HG03565 (cell line): ENCODE results near the gene PLXNA2.

Source experiments
- ATAC-seq: cut with Tn5 transposase; IDR thresholded peaks from one replicate; pipeline ENCODE4 v1.9.1; 2021; ENCODE audit warnings: mild to moderate bottlenecking, moderate library complexity; ENCODE audit not compliant: unreplicated experiment

The PLXNA2 gene, protein sequence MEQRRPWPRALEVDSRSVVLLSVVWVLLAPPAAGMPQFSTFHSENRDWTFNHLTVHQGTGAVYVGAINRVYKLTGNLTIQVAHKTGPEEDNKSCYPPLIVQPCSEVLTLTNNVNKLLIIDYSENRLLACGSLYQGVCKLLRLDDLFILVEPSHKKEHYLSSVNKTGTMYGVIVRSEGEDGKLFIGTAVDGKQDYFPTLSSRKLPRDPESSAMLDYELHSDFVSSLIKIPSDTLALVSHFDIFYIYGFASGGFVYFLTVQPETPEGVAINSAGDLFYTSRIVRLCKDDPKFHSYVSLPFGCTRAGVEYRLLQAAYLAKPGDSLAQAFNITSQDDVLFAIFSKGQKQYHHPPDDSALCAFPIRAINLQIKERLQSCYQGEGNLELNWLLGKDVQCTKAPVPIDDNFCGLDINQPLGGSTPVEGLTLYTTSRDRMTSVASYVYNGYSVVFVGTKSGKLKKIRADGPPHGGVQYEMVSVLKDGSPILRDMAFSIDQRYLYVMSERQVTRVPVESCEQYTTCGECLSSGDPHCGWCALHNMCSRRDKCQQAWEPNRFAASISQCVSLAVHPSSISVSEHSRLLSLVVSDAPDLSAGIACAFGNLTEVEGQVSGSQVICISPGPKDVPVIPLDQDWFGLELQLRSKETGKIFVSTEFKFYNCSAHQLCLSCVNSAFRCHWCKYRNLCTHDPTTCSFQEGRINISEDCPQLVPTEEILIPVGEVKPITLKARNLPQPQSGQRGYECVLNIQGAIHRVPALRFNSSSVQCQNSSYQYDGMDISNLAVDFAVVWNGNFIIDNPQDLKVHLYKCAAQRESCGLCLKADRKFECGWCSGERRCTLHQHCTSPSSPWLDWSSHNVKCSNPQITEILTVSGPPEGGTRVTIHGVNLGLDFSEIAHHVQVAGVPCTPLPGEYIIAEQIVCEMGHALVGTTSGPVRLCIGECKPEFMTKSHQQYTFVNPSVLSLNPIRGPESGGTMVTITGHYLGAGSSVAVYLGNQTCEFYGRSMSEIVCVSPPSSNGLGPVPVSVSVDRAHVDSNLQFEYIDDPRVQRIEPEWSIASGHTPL (N-terminal part only)

DNA sequence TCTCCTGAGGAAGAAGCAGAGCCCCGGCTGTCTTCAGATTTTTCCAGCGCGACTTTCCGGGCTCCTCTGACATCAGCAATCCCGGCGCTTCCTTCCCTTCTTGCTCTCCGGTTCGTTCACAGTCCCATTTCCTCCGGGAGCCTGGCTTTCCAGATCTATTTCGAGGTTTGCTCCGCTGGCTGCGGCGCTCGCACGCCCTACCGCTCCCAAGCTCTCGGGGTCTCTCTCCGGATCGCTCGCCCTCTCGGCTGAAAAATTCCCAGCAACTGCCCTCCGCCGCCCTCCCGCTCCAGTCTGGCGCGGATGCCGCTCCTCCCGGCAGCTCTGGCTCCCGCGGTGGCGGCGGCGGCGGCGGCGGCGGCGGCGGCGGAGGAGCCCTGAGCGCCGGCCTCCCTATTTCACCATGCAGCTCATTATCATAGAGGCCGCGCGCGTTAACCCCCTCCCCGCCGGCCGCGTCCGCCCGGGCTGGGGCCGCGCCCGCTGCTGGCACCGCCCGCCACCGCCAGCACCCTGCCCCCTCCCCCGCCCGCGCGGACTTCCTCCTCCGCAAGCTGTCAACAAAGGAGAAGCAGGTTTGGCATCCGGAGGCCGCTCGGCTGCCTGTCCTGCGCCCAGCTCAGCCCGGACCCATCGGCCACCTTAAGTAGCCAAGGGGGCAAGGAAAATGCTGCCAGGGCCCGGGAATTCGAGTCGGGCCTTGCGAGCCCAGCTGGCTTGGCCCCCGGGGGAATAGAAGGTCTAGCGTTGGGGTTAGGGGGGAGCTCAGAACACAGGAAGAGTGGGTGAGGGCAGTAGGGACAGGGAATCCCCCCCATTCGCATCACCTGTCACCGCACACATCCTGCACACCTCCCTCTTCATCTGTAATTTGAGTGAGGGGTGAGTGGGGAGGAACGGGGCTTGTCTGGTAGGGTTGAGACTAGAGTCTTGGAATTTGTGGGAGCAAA, at the start of gene PLXNA2:
Gene PLXNA2, minus strand, starts transcription at position 418 of the 950 bp plus-strand sequence. CDS start 26,462 bp downstream, outside the sequence.
- no peak for ATAC-seq

DNA sequence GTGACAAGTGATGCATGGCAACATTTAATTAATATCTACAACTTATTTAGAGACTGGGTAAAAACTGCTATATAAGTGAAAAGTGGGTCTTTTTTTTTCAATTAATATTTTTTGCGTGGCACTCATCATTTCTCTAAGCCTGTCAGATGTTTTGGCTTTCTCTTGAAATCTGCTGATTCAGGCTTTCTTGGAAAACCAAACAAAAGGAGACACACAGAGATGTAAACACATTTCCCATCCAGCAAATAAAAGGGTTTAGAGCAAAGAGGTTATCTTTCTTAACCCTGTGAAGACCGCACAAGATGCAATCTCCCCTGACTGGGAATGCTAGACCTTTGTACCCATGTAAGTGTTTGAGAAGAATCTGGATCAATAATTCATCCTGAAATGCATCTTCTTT, 48.7 kb upstream of the PLXNA2 start:
- no peak for ATAC-seq

DNA sequence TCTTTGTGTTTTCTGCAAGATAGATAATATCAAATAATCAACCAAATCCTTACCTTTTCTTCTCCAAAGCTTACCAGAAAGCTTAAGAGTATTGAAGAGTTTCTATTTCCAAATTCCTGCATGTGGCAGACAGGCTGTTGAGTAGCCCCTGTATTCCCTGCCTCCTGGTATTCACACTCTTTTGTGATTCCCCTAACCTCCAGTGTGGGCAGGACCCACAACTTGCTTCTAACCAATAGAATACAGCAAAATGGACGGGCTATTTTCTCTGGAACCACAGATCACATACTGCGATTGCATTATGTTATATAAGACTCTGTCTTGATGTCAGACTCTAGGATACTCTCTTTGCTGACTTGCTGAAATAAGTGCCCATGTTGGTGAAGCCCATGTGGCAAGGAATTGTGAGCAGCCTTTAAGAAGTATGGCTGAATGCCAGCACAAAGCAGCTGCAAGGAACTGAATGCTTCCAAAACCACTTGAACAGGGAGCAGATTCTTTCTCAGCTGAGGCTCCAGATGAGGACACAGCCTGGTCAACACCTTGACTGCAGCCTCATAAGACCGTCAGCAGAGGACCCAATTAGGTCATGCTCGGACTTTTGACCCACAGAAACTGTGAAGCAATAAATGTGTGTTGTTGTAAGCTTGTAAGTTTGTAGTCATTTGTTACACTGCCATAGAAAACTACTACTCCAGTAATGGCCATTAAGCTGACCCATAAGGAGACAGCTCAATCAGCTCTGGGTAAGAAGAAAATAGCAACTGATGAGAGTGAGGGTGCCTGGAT, 47.9 kb upstream of the PLXNA2 start:
- no peak for ATAC-seq

DNA sequence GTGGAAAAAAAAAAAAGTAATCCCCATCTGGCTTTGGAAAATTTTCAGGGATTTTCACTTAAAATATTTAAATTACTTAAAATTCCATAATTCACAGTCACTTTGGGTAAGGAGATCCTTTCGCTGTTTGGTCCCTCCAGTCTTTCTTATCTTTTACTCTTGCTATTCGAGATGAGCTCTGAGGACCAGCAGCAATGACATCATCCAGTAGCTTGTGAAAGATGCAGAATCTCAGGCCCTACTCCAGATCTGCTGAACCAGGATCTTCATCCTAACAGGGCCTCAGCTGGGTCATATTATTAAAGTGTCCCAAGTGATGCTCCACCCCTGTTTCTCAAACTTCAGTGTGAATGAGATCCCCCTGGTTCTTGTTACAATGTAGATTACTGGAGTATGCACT, 46.9 kb upstream of the PLXNA2 start:
- no peak for ATAC-seq

DNA sequence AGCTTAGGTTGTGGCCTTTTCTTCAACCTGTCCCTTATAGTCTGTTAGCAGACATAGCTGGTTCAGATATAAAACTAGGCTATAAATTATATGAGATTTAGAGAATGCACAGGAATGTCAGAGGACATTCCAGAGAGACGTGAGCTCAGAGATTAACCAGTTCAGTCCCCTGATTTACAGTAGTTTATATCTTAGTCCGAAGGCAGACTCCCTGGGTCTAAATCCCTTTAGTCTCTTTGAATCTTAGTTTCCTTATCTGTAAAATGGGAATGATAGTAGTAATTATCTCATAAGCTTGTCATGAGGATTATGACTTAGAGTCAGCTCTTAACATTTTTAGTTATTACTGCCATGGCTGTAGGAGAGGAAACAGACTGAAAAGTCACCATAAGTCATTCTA, 45.5 kb upstream of the PLXNA2 start:
- ATAC-seq, result no peak

DNA sequence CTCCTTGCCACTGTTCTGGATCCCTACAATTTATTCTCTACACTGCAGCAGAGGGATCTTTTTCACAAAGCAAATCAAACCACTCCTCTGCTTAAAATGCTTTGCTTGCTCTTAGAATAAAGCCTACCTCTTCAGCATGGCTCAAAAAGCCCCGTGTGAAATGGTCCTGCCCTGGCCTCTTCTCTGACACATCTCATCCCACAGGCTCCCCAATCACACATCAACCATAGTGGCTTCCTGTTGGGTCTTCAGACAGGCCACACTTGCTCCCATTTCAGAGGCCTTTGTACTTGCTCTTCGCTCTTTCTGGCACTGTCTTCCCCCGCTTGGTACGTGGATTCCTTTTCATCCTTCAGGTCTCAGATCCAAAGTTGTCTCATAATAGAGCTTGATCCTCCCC, 44.3 kb upstream of the PLXNA2 start:
- no peak for ATAC-seq

DNA sequence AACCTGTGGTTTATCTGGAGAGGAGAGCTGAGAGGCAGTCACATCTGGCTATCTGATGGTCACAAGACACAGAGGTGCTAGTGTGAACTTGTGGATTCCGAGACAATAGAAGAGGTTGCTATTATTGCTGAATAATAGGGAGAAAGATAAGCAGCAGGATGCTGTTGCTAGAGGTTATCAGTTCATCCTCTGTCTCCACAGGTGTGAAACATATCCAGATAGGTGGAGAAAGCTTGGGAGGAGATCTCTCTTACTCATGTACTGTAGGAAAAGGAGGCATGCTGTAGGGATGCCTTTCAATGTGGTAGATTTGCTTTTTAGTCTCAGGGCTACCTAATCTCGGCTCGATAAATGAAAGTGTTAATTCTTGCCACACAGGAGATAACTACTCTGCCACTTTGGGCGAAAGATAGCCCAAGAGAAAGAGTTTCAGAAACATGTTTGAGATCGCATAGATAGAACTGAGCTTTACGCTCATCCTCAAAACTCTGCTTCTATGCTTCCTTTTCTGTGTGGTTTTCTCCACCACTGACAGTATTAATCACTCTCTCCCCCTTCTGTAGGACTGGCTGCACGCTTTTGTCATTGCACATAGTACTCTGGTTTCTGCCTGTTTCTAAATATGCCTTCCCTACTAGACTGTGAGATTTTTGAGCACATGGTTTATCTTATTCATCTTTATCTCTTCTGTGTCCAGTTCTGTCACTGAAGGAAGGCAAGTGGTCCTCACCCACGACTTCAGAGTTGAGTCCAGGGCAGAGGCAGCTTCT, 36.7 kb upstream of the PLXNA2 start:
- ATAC-seq, result no peak

DNA sequence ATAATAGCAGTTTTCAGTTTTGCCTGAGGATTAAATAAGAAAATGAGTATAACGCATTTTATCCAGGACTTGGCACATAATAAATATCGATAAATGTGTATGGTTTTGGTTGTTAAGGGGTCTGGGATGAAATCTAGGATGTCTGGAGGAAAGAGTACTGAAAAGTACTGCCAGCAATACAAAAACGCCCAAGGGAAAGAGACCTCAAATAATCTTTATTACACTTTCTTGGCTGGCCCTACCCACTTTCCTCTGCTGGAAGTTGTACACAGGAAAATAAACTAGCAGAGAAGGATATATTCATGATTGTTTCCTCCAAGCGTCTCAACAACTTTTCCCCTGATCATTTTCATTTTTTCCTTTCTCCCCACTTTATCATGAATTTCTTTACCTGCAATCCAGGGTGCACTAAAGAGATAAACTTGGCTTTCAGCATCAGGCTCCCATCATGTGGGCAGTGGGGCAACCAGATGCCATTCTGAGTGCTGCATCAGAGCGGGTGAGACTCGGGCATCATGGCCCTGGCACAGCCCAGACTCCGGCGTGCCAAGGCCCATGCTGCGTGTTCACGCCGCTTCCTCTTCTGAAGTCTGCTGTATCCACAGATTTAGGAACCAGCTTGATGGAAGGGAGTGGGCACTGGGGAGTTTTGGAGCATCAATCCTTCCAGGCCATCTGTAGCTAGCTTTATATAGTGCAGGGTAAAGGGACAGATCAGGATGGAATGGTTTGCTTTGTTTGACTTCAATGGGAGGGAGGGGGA, 35.8 kb upstream of the PLXNA2 start:
- no peak for ATAC-seq

DNA sequence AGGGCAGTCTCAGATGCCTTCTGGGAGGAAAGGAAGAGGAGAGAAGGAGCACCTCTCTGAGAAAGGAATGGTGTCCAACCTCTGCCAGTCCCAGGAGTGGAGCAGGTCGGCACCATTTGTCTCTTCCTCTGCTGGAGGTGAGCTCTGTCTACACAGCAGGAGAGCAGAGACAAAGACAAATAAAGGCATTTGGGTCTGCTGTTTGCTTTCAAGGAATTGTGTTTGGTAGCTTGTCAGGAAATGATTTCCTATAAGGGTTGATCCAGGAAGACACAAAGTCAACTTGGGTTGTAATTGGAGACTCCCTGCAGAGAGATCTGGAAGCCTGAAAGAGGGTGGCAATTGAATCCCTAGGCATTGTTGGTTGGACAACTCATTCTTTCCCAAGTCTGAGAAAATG, 34.5 kb upstream of the PLXNA2 start:
- ATAC-seq, result no peak

DNA sequence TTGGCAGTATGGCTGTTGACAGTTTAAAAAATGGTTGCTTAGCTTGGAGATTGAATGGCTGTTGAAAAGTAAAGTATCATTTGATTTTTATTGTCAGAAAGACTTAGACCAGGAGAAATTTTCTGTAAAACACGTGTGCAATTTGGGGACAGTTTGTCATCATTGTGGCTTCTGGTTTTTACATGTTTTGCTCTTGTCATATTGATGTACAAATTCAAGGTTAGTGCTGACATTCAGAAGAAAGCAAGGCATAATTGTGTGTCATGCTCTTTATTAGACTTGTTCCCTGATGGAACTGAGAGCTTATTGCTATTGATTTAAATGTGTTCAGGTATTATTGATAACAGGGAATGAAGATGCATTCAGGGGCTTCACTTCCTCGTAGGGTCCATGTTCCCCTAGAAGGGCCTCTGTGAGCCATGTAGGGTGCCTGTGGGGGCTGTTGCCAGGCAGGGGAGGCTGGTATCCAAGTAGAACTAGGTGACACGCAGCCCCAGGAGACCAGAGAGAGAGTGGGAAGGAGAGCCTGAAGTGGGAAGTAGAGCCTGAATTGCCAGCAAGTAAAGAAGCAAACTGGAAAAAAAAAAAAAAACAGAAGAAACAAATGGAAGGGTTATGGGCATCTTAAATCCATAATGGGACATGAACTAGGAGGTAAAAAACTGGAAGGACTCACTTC, 32.7 kb upstream of the PLXNA2 start:
- no peak for ATAC-seq

DNA sequence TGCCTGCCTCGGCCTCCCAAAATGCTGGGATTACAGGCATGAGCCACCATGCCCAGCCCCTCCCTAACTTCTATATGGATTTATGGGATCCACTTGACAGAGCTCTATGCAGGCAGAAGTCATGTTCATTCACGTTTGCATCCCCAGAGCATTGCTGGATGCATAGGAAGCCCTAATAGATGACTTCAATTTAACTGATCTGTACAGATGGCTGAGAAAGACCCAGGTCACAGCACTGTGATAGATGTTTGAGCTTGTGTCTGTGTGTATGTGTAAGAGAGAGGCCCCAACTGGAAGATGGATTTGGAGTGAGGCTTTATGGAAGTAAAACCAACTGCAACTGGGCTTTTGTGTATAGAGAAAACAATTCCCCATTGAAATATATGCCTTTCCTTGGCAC, 30.9 kb upstream of the PLXNA2 start:
- no peak for ATAC-seq

DNA sequence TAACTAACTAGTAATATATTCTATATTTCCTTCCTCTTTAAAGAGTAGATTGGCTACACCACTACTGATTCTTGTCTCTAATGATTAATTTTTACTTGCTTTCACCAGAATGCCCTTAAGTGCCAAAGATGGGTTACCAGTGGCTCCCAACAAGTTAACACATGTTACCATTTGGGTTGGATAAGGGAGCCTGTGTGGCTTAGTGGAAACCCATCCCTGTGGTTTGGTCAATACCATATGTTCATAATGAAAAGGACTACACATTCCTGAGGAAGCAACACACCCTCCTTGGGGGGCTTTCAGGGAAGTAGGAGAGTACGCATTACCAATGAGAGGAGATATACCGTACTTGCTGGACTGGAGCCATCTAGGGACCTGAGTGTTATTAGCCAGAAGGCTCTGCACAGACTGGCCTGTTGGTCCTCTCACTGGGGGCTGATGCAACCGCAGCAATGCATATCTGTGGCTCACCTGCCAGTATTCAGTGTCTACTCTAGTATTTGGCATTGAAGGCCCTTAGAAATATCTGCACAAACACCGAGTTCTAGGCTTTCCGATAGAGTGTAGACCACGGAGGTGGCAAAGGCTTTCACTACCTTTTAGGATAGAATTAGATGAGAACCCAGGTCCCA, 29.3 kb upstream of the PLXNA2 start:
- ATAC-seq, result no peak

DNA sequence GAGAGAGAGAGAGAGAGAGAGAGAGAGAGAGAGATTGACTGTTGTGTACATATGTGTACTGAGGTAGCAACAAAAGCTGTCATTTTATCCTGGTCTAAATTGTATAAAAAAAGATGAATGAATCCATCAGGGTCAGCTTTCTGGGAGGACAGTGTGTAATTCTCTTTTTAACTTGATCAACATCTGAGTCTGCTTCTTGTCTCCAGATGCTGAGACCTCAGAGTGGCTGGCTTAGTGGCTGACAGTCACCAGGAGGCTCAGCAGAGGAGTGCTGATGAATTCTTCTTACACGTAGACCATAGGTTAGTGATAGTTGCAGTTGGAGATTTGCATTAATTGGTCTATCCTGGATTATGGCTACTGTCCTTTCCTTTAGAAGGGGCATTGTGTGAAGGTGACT, 28.5 kb upstream of the PLXNA2 start:
- ATAC-seq, result no peak

DNA sequence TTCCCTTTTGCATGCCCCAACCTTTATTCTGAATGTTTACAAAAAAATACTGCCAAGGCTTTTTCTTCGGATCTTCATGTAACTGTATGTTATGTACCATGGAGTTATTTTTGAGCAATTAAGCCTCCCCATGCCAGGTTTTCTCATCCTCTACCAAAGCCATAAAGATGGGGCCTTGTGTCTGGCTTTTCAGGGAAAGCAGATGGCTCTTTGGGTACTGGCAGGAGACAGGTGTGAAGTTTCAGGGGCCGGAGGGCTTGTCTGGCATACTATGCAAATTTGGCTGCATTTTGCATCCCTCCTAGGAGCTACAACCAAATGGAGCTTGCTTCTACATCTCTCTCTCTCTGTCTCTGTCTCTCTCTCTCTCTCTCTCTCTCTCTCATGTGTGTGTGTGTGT, 28.1 kb upstream of the PLXNA2 start:
- no peak for ATAC-seq

DNA sequence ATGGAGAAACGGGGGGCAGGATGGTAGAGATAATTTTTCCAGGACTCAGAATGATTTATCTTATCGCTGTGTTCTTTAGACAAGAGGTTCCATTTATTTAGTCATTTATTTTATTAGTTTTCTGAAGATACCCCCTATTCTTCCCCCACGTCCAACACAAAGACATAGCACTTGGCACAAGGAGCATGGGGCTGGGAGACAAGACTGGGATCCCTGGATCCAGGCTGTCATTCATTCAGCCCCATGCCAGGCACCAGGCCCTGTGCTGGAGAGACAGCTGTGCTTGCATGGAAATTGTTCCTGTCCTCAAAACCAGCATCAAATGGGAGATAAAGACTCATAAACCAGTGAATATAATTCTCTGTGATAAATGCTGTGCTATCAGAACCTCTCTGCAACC, 27.1 kb upstream of the PLXNA2 start:
- no peak for ATAC-seq

DNA sequence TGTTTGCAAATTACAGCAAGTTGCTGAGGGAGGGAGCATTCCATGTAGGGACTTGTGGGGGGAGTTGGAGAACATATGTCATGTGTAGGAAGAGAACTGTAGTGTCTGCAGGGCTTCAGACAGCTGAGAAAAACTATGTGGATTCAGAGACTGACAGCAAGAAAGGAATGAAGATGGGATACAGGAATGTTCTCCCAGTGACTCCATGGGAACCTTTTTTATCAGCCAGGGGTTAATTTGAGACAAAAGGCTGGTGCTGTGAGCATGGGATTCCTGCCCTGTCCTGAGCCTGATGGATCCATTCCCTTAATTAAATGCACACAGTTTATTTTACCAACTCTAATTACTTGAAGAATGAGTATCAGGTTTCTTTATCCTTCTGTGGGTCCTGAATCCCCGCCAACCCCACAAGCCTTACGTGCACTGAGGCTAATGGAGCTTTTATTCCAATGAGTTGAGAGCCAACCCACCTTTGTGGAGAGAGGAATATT, 26.5 kb upstream of the PLXNA2 start:
- ATAC-seq, result no peak

DNA sequence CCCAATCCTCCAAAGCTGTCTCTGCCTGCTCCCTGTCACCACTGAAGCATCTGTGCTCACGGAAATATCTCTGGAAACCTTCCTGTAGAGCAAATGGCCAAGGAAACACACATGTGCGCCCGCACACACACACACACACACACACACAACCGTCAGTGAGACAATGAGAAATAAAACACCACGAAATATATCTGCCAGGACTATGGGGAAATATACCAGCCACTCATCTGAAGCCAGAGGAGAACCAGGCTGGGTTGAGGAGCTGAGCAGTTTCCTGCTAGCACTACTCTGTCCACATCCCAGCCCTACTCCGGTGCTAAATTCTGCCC, 25.1 kb upstream of the PLXNA2 start:
- ATAC-seq, result no peak
